GM12878 (cell line): ENCODE data around the gene HSD17B13. TPM values are rescaled to one million over a fixed set of nuclear protein-coding genes. Genes with fewer than 3 reads are reported as not detected.

Source experiments
- ATAC-seq: fragments of 200-7000 bp; cut with Tn5 transposase; 3 replicates; pipeline ENCODE4 v1.9.1; 2020; ENCODE audit warnings: mild to moderate bottlenecking, moderate library complexity
- BruUV-seq: library from RNA; stranded (reverse); fragments of 400-500 nt; replicated peaks from 2 replicates; lab custom pipeline; 2021; lab: Mats Ljungman, UMichigan
- CTCF ChIA-PET: fragments of 300-600 bp; sonication (Branson Sonifier 250); formaldehyde crosslinking; extraction: SDS; loops from one replicate; lab custom pipeline; 2021; ENCODE audit warnings: inconsistent platforms; lab: Yijun Ruan, JAX
- POLR2A ChIA-PET: fragments of 350-600 bp; formaldehyde crosslinking; extraction: SDS; loops from one replicate; lab custom pipeline; 2021; ENCODE audit warnings: inconsistent platforms; lab: Charles Lee
- RAD21 ChIA-PET: fragments of 300-600 bp; sonication (Branson Sonifier 250); formaldehyde crosslinking; loops from one replicate; lab custom pipeline; 2023; ENCODE audit warnings: antibody characterized with exemption; ENCODE audit not compliant: unreplicated experiment; lab: Charles Lee
- SMC1A ChIA-PET: fragments of 300-600 bp; sonication (Branson Sonifier 250); formaldehyde crosslinking; loops from one replicate; lab custom pipeline; 2023; ENCODE audit not compliant: unreplicated experiment, uncharacterized antibody; lab: Charles Lee
- DNase-seq: peaks from one replicate; pipeline ENCODE4 v3.0.0-alpha.2; 2011; ENCODE audit warnings: low read depth, low spot score
- FAIRE-seq: peaks from 3 replicates; lab custom pipeline; 2011; peaks lifted over from hg19 to GRCh38; lab: Jason Lieb, UNC
- H2AFZ ChIP-seq: 2 replicates; pipeline ENCODE4 v1.6.0; 2011; ENCODE audit warnings: low read depth, low read length, control low read depth; ENCODE audit not compliant: control insufficient read depth
- H3K27ac ChIP-seq: 2 replicates; pipeline ENCODE4 v1.5.1; 2011; ENCODE audit warnings: control low read depth; ENCODE audit not compliant: control insufficient read depth, insufficient read depth
- H3K27me3 ChIP-seq, 2 experiments: replicated peaks in 1 of 2; 2 replicates each; pipeline versions ENCODE4 v1.6.0 to v1.6.1; 2011; ENCODE audit warnings: low read length in 1 of 2; ENCODE audit not compliant: control insufficient read depth in 2 of 2, insufficient read depth in 2 of 2
- H3K36me3 ChIP-seq, 2 experiments: 2 replicates each; pipeline ENCODE4 v1.5.1; 2011; ENCODE audit warnings: low read length in 1 of 2; ENCODE audit not compliant: control insufficient read depth in 2 of 2, insufficient read depth in 2 of 2
- H3K4me1 ChIP-seq: 2 replicates; pipeline ENCODE4 v1.6.1; 2011; ENCODE audit warnings: mild to moderate bottlenecking, low read length, moderate library complexity, mixed read lengths; ENCODE audit not compliant: control insufficient read depth, insufficient read depth
- H3K4me2 ChIP-seq: 2 replicates; pipeline ENCODE4 v1.6.0; 2011; ENCODE audit warnings: control low read depth; ENCODE audit not compliant: control insufficient read depth, insufficient read depth
- H3K4me3 ChIP-seq: fragments of 200-600 bp; sonication (generic); 2 replicates; pipeline ENCODE4 v1.5.1; 2016
- H3K79me2 ChIP-seq: 2 replicates; pipeline ENCODE4 v1.6.0; 2011; ENCODE audit warnings: low read length; ENCODE audit not compliant: control insufficient read depth, insufficient read depth
- H3K9ac ChIP-seq: 2 replicates; pipeline ENCODE4 v1.8.0; 2011; ENCODE audit warnings: low read length, control low read depth, mixed read lengths; ENCODE audit not compliant: control insufficient read depth, insufficient read depth
- H3K9me3 ChIP-seq: replicated peaks from 3 replicates; pipeline ENCODE4 v1.5.1; 2011; ENCODE audit warnings: mild to moderate bottlenecking, low read length; ENCODE audit not compliant: control insufficient read depth, insufficient read depth
- H4K20me1 ChIP-seq: 2 replicates; pipeline ENCODE4 v1.6.0; 2011; ENCODE audit not compliant: control insufficient read depth, insufficient read depth
- FOXK2 ChIP-seq: fragments of 450-650 bp; IDR thresholded peaks from 2 replicates; pipeline ENCODE4 v1.6.1; 2017; ENCODE audit warnings: mild to moderate bottlenecking, moderate library complexity
- HDAC2 ChIP-seq: fragments of 200-600 bp; sonication (generic); IDR thresholded peaks from 2 replicates; pipeline ENCODE4 v1.6.1; 2017
- NFYB ChIP-seq: IDR thresholded peaks from 2 replicates; pipeline ENCODE4 v1.6.1; 2011; ENCODE audit warnings: low read depth, mild to moderate bottlenecking, low read length, improper control_type of control experiment, moderate library complexity; ENCODE audit not compliant: insufficient read depth
- NR2C2 ChIP-seq: IDR thresholded peaks from 2 replicates; pipeline ENCODE4 v1.6.1; 2011; ENCODE audit warnings: borderline replicate concordance, low read depth; ENCODE audit not compliant: control insufficient read depth, insufficient read length
- RBBP5 ChIP-seq: fragments of 200-600 bp; sonication (generic); conservative IDR thresholded peaks from 2 replicates; pipeline ENCODE4 v1.6.1; 2016
- SKIL ChIP-seq: fragments of 450-650 bp; IDR thresholded peaks from 2 replicates; pipeline ENCODE4 v1.6.1; 2017; ENCODE audit warnings: mild to moderate bottlenecking, low read depth, inconsistent platforms; ENCODE audit not compliant: poor library complexity, severe bottlenecking
- SRF ChIP-seq, 2 experiments: IDR thresholded peaks; 2 replicates each; pipeline ENCODE4 v1.6.1; 2011; ENCODE audit warnings: low read depth in 2 of 2, low read length in 2 of 2, mild to moderate bottlenecking in 1 of 2, moderate library complexity in 1 of 2
- TCF7 ChIP-seq: IDR thresholded peaks from 2 replicates; pipeline ENCODE4 v1.6.1; 2014; ENCODE audit warnings: antibody characterized with exemption, borderline replicate concordance
- ZNF274 ChIP-seq: IDR thresholded peaks from one replicate; pipeline ENCODE4 v1.8.0; 2011; ENCODE audit not compliant: insufficient read length, insufficient read depth
- ZNF384 ChIP-seq: IDR thresholded peaks from 2 replicates; pipeline ENCODE4 v1.6.1; 2012; ENCODE audit warnings: low read depth, mild to moderate bottlenecking, low read length, improper control_type of control experiment, borderline replicate concordance
- WGBS: methylation state at CpG from one replicate; pipeline ENCODE4 v1.1.6; 2016; ENCODE audit warnings: low lambda C conversion rate; ENCODE audit not compliant: insufficient replicate concordance, insufficient coverage; ENCODE audit errors: missing lambda C conversion rate; 5-methylcytosine and 5-hydroxymethylcytosine counted together
- in situ Hi-C: fragments of 300-500 bp; cut with MboI; formaldehyde crosslinking; loops from 9 replicates; pipeline ENCODE4 v1.14.3; 2018; ENCODE audit warnings: mixed read lengths
- intact Hi-C: fragments of 100-400 bp; cut with micrococcal nuclease; formaldehyde crosslinking; loops from one replicate; pipeline ENCODE4 v1.14.2; 2022; ENCODE audit not compliant: unreplicated experiment
- polyA plus RNA-seq, 11 experiments: library from polyadenylated mRNA; depleted of rRNA in 4 of 11; unstranded in 6 of 11; stranded (reverse) in 5 of 11; fragments of >200 nt; fragmentation: Nextera tagmentation in 4 of 11; fragmentation: Illumina TruSeq in 1 of 11; extraction: Ambion mirVana in 4 of 11; extraction: Trizol in 1 of 11; gene quantifications; 1 replicate in 1 of 11; 2 replicates in 10 of 11; pipeline versions ENCODE4 v1.2.1 to v1.2.3, GENCODE V29; 2011 to 2016; ENCODE audit warnings: inconsistent platforms in 2 of 11, missing spikeins in 2 of 11, low read depth in 1 of 11
- total RNA-seq, 4 experiments: library from RNA; depleted of rRNA in 3 of 4; stranded (reverse); fragments of >200 nt in 3 of 4; fragmentation: Illumina TruSeq in 1 of 4; extraction: Trizol in 1 of 4; gene quantifications; 2 replicates each; pipeline versions ENCODE4 v1.2.1 to v1.2.3, GENCODE V29; 2013 to 2021
- TF ChIP-seq, protein P1 (sequence below): IDR thresholded peaks from 2 replicates; pipeline ENCODE4 v1.6.1; 2011; ENCODE audit warnings: borderline replicate concordance, low read depth, mild to moderate bottlenecking, moderate library complexity, low read length; ENCODE audit not compliant: insufficient read depth, poor library complexity, severe bottlenecking

HSD17B13 gene
- total and polyA plus RNA-seq, 10 of the 15 experiments (the other 5 are each of a cell fraction or from before 2014, with no cell fraction given), result 0.03 to 0.09 (median 0.04) TPM; not detected in 4

- ChIA-PET CTCF (no interaction called here), POLR2A (no interaction called here)
- Histone ChIP-seq H3K4me3 (no peak overlapping the region), H3K9me3 (no peaks in the 10 kb centered on the region)
- no peak for TF ChIP-seq ZNF274
- no peak for TF ChIP-seq SRF (IDR thresholded peaks at IDR 0.05; ENCODE audit: low read depth in 2 of 2, low read length in 2 of 2)
- TF ChIP-seq, all 136 proteins: peak for 0
- BruUV-seq, result no TSS peak
- no peaks in the 10 kb centered on the region for H3K36me3 ChIP-seq
- H3K9ac ChIP-seq, result no peak overlapping the region
- H3K4me1 ChIP-seq, result no peaks in the 10 kb centered on the region
- no peak overlapping the region for H3K27ac ChIP-seq
- no peaks in the 10 kb centered on the region for H4K20me1 ChIP-seq
- in situ Hi-C loops (no loop called here), intact Hi-C loops (no loop called here)
- 56% methylated on average over 5 of the region's 5 CpGs for WGBS
- DNase-seq (no peak), FAIRE-seq (no peak), ATAC-seq (no peak)
- ChIA-PET RAD21 (no interaction called here), SMC1A (no interaction called here)
- no peak overlapping the region for H2AFZ ChIP-seq
- no peaks in the 10 kb centered on the region for H3K79me2 ChIP-seq
- no peak overlapping the region for H3K4me2 ChIP-seq
- H3K27me3 ChIP-seq, result no peaks in the 10 kb centered on the region
Observed at GRCh38 chr4:87268411-87268810, 54.3 kb downstream of the HSD17B13 start.

- intact Hi-C loops, result no loop called here
- CTCF ChIA-PET, result interaction anchor here (0.5 kb wide), 1 partner anchor 97 kb away, joined by 4 read pairs; no protein-coding TSS in a partner anchor
- Histone ChIP-seq H3K9me3 (no peaks in the 10 kb centered on the region; the same call in 2 of the 3 replicates), H3K9ac (no peak overlapping the region), H3K27ac (no peak overlapping the region), H3K79me2 (no peaks in the 10 kb centered on the region), H4K20me1 (no peaks in the 10 kb centered on the region), H3K4me2 (no peak overlapping the region), H3K4me3 (no peak overlapping the region), H2AFZ (no peak overlapping the region), H3K36me3 (no peaks in the 10 kb centered on the region), H3K27me3 (no peaks in the 10 kb centered on the region), H3K4me1 (no peaks in the 10 kb centered on the region)
- SMC1A ChIA-PET, result no interaction called here
- 61% methylated on average over 3 of the region's 3 CpGs for WGBS
- POLR2A ChIA-PET, result no interaction called here
- DNase-seq (no peak), FAIRE-seq (no peak), ATAC-seq (no peak)
- in situ Hi-C loops, result no loop called here
- no TSS peak for BruUV-seq
- RAD21 ChIA-PET, result no interaction called here
- TF ChIP-seq FOXK2 (no peak), NR2C2 (no peak), NFYB (no peak), ZNF384 (no peak), TCF7 (no peak), RBBP5 (no peak), HDAC2 (no peak), SKIL (no peak)
- TF ChIP-seq, protein P1, sequence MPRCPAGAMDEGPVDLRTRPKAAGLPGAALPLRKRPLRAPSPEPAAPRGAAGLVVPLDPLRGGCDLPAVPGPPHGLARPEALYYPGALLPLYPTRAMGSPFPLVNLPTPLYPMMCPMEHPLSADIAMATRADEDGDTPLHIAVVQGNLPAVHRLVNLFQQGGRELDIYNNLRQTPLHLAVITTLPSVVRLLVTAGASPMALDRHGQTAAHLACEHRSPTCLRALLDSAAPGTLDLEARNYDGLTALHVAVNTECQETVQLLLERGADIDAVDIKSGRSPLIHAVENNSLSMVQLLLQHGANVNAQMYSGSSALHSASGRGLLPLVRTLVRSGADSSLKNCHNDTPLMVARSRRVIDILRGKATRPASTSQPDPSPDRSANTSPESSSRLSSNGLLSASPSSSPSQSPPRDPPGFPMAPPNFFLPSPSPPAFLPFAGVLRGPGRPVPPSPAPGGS, result no peak
Observed at GRCh38 chr4:87266986-87267385, 55.7 kb downstream of the HSD17B13 start.
